Activated naive CD4-positive, alpha-beta T cell treated with Interleukin-2 at 50 U/mL for 16 hours (primary cell): ENCODE measurements around the gene TUBA4B.
"Not testable (repeated sequence)": the region's sequence is repeated elsewhere in the genome, so short reads cannot be mapped to it uniquely, and the experiment has no call there.

Experiments used
- DNase-seq: peaks from one replicate; pipeline ENCODE4 v3.0.0-alpha.2; 2020

Gene TUBA4B

DNA sequence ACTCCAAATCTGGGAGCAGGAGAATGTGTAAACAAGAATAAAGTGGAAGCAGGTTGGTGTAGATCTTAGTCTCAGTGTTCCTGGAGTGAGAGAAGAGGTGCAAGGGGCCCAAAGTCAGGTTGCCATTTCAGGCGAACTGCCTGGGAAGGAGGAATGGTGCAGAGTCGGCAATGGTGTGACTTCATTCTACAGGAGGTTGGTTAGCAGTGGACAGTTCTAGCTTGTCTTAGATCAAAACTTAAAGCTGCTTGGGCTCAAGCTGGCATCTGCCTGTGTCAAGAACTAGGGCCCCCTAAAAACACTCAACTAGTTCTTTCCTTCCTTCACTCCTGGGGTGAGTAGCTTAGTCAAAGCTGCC lies 4.2 kb upstream of the TUBA4B start:
- DNase-seq = no peak

DNA sequence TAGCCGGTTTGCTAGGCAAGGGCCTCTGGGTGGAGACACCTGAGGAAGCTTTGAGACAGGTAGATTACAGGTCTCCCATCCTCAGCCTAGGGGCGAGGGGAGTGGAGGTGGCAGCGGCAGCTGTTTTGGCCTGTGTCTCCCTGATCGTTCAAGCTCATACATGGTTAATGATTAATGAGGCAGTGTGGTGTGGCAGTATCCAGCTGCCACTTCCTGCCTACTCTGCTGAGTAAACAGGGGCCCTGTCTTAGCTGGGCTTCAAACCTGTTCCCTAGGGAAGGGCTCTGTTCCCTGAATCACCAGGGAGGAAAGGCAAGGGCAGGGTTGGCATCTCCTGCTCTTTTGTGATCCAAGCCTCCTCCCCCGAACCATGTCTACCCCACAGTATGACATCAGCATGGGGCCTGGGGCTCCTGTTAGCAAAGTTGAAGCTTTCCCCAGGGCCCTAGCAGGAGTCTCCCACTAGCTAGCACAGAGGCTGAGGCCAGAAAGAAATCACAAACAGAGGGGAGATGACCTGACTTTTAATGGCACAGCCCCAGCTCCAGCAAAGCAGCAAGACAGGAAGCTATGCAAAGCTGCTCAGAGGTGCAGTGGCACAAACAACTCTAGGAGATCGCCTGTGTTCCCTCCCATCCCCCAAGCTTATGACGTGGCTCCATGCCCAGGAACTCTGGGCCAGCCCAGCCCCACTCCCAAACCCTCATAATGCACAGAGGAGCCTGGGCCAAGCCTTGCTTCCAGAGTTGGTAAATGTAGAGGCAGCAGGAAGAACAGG lies 3.7 kb upstream of the TUBA4B start:
- peak; percentile 26 for DNase-seq

DNA sequence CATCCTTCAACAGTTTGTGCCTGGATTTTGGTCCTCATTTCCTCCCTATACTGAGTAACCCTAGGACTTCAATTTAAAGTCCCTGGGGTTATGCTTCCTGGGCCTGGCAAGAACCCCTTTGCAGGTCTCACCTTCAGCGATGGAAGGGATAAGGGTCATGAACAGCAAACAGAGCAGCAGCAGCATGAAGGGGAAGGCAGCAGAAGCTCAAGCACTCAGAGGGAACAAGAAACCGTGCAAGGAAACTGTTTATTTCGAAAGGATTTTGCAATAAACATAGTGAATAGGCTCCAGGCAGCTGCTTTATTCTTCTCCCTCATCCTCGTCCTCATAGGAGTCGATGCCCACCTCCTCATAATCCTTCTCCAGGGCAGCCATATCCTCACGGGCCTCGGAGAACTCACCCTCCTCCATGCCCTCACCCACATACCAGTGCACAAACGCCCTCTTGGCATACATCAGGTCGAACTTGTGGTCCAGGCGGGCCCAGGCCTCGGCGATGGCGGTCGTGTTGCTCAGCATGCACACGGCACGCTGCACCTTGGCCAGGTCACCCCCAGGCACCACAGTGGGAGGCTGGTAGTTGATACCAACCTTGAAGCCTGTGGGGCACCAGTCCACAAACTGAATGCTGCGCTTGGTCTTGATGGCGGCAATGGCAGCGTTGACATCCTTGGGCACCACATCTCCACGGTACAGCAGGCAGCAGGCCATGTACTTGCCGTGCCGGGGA lies 2.8 kb upstream of the TUBA4B start:
- DNase-seq = no peak

DNA sequence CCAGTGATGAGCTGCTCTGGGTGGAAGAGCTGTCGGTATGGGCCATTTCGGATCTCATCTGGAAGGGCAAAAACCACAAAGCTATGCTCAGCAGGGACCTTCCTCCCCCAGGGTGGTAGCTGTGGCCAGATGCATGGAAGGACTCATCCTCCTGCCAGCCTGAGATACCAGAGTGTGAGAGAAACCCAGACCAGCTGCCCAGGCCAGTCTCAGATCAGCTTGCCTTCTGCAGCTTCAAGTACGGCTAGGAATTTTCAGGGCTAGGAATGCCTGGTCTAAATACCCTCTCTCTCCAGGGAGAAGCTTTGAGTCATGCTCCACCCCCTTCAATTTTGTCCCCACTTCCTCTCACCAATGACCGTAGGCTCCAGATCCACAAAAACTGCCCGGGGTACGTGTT lies 1.4 kb upstream of the TUBA4B start:
- DNase-seq = no peak

DNA sequence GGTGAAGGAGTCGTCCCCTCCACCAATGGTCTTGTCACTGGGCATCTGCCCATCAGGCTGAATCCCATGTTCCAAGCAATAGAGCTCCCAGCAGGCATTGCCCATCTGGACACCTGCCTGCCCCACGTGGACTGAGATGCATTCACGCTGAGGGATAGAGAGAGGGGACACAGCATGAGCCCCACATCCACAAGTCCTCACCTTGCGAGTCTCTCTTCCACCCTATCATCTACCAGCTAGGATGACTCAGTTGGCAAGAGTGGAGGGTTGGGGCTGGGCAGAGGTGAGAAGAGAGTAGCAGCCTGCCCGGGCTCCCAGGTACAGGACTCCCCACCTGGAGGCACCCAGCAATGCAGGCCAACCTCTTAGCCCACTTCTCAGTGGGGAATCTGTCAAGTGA lies 959 bp upstream of the TUBA4B start:
- DNase-seq = peak; percentile 36

DNA sequence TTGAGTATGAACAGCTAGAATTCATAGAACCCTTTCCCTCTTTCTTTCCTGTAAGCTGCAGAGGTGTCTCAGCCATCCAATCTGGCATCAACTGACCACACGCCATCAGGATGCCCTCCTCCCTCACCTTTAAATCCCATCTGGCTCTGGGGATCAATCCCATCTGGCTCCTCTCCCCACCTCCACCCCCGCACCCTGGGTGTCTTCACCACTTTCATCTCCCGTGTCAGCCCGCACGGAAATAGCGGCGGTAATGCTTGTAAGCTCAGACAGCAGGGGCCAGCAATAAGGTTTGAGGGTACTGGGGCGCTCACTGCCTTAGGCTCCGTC lies 508 bp upstream of the TUBA4B start:
- DNase-seq = peak; percentile 51

DNA sequence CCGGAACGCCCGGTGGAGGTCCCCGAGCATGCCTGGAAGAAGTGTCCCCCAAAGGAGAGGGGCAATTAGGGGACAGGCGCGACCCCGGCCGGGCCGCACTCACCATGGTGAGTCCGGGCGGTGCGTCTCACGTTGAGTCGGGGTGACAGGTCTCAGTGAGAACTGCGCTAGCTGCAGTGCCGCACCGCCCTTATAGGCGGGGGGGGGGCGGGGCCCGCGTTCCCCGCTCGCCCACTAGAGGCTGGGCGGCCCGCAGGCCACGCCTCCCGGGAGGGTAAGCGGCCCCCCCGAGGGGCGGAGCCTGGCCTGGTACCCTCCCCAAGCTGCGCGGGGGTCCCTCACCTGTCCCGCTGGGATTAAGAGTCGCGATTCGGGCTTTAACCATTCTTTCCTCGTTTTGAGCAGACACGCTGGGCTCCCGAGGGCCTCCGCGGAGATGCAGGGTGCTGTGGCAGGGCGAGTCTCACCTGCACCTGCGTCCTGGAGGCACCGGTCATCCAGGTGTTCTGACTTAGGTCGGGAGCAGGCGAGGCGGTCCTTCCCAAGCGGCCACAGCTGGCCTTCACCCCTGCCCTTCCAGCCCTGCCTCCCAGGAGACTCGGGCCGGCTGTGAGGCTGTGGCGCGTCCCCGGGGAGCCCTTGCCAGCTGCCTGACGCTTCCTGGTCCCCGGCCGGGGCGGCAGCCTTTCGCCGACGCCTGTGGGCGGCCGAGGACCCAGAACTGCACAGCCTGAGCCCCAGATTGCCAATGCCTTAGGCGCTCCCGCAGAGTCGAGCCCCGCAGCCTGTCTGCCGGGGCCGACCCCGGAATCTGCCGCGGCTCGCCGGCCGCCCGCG lies 928 bp downstream of the TUBA4B start, which contains the start of gene TUBA4A:
Gene TUBA4A, minus strand, starts transcription at position 166 of the 837 bp plus-strand sequence. Its CDS starts 60 bp downstream, at position 106.
- peak; percentile 89 for DNase-seq

DNA sequence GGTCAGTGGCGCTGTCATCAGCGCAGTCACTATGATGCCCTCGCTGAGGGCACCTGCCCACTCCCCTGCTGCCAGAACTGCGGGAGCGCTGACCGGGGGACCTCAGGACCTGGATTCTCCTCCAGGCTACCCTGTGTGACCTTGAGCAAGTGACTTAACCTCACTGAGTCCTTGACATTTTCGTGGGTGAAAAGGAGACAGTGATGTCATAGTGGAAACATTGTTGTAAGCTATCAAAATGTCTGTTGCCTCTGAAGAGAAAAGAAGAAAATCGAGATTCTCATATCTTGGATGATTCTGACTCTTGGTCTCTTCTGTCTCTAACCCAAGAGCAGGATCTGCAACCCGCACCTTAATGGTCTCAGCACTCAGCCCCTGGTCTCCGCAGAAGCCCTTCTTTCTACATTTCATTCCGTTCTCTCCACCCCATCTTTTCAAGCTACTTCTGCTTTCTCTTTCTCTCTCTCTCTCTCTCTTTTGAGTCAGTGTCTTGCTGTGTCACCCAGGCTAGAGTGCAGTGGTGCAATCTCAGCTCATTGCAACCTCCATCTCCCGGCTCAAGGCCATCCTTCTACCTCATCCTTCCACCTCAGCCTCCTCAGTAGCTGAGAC lies 1.7 kb downstream of the TUBA4B start:
- DNase-seq = peak; percentile 45

DNA sequence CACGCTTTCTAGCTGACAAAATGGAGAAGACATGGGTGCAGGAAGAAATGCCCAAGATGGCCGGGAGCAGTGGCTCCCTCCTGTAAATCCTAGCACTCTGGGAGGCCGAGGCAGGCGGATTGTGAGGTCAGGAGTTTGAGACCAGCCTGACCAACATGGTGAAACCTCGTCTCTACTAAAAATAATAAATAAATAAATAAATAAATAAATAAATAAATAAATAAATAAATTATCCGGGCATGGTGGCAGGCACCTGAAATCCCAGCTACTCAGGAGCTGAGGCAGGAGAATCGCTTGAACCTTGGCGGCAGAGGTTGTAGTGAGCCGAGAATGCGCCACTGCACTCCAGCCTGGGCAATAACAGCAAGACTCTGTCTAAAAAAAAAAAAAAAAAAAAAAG lies 5.9 kb downstream of the TUBA4B start:
- DNase-seq = not testable (repeated sequence)

DNA sequence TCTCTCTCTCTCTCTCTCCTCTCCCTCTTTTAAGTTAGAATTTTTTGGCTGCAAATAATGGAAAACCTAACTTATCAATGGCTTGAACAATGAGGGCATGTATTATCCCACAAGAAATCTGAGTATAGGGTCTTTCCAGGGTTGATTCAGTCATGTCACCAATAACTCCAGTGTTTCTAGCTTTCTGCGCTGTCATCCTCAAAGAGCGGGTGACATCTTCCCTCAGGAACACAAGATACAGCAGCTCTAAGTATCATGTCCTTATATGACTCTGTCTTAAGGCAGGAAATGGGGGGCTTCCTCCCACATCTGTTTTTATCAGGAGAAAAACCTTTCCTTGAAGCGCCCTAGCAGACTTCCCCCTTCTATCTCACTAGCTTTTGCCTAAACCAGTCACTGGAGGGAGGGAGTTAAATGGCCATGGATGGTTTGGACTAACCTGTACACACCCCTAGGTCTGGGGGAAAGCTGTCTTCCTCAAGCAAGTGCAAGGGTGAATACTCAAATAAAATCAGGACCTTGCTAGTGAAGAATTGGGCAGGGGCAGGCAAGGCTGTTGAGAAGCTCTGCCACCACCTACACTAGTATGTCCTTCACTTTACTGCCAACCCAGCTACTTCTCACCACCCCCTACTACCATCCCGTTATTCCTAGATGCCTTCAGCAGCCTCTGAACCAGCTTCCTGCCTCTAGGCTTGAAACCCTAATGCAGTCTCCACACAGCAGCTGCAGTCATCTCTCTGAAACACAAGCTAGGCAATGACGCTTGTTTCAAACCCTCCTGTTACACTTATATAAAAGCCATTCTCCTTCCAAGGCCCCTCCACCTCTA lies 8.2 kb downstream of the TUBA4B start:
- no peak for DNase-seq

DNA sequence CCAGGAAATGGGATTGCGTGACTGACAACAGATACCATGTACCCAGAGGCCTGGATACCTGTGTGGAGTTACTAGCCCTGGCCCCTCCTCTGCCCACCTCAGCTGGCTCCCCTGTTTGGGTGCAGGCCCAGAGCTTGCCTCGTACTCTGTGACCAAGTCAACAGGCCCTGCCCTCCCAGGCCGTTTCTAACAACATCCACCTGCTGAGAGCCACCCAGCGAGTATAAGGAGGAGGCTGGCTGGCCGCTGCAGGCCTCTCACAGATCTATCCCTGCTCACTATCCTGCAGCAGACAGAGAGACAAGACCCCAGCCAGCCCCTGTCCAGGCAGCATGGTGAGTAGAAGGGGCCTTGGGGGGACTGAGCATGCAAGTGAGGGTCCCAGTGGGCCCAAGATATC lies 13.2 kb downstream of the TUBA4B start:
- DNase-seq = no peak

DNA sequence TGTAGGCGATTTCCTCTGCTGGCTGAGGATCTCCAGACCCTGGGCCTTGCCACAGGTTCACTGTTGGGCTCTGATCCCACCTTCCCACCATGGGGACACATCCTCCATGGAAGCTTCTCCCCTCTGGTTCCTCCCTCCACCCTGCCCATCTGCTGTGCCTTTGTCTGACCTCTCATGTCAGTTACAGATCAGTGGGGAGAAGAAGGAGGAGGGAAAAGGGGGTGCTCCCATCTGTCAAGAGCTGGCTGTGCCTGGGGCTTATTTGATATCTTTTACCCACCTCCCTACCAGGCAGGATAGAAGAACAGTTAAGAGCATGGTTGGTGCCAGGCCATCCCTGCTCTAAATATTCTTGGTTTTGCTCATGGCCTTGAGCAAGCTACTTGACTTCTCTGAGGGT lies 13.8 kb downstream of the TUBA4B start:
- no peak for DNase-seq

DNA sequence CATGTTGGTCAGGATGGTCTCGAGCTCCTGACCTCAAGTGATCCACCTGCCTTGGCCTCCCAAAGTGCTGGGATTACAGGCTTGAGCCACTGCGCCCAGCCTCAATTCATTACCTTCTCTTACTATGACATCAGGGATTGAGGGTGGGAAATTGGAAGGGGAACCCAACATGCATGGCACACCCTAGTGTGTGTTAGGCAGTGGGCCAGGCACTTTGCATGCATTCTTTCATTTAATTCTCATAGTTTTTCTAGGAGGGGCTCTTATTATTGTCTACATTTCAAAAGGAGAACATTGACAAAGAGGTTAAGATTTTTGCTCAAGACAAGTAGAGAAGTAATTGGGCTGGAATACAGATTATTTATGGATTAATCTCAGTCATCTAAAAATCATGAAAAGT lies 15.3 kb downstream of the TUBA4B start:
- DNase-seq = no peak

DNA sequence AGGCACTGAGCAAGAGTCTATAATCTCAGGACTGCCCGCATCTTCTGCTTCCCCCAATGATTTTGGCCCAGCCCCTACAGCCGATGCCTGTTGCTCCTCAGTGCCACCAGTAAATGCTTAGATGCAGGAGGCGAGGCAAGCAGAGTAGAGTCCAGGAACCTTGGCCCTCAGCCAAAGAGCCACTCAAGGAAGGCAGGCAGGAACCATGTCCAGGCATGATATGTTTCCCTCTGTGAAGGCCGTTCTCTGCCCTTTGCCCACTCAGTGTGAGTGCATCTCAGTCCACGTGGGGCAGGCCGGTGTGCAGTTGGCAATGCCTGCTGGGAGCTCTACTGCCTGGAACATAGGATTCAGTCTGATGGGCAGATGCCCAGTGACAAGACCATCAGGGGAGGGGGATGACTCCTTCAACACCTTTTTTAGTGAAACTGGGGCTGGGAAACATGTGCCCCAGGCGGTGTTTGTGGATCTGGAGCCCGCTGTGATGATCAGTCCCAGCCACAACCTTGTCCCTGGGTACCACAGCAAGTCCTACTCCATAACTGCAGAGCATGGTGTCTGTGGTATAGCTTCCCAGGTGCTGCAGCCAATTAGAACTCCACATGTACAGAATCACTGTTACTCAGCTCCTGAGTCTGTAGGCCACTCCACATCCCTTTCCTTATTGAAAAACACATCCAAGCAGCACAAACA lies 16.5 kb downstream of the TUBA4B start:
- DNase-seq = no peak

DNA sequence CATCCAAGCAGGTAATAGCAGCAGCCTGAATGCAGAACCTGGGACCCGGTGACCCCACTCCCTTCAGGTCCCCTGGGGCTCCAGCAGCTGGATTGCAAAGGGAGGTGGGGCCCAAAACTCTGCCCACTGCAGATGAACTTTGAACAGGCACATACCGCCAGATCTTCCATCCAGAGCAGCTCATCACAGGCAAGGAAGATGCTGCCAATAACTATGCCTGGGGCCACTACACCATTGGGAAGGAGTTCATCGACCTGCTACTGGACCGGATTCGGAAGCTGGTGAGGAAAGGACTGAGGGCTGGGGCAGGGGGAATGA lies 17.0 kb downstream of the TUBA4B start:
- no peak for DNase-seq

DNA sequence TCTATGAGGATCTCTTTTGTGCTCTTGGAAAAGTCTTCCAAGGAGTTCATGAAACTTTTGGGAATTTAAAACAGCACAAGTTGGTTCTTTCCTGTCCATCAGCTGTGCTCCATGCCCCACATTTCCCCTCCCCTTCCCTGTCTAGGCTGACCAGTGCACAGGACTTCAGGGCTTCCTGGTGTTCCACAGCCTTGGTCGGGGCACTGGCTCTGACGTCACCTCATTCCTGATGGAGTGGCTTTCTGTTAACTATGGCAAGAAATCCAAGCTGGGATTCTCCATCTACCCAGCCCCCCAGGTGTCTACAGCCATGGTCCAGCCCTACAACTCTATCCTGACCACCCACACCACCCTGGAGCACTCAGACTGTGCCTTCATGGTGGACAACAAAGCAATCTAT lies 18.0 kb downstream of the TUBA4B start:
- DNase-seq = no peak

DNA sequence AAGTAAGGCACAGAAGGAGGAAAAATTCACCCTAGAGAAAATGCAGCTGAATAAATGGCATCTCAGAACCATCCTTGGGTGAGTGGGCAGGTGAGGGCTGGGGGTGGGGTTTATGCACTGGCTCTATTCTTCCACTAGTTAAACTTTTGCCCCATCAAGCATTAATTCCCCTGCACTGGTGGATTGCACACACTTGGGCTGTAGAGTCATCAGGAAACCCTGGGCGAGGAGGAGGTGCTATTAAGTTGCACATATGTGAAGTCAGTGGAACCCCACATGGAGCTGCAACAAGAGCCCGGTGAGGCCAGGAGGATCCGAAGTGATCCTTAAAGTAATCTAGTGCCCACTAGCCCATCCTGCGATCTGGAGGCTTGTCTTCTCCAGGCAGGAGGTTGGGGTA lies 19.3 kb downstream of the TUBA4B start:
- DNase-seq = no peak

DNA sequence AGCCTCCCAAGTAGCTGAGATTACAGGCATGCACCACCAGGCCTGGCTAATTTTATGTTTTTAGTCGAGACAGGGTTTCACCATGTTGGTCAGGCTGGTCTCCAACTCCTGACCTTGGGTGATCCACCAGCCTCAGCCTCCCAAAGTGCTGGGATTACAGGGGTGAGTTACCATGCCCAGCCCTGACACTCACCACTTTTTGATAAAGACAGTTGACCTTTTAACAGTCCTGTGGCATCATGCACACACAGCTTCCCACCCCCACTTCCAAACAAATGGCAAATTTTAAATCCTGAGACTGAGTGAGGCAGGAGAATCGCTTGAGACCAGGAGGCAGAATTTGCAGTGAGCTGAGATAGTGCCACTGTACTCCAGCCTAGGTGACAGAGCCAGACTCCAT lies 20.0 kb downstream of the TUBA4B start:
- no peak for DNase-seq

DNA sequence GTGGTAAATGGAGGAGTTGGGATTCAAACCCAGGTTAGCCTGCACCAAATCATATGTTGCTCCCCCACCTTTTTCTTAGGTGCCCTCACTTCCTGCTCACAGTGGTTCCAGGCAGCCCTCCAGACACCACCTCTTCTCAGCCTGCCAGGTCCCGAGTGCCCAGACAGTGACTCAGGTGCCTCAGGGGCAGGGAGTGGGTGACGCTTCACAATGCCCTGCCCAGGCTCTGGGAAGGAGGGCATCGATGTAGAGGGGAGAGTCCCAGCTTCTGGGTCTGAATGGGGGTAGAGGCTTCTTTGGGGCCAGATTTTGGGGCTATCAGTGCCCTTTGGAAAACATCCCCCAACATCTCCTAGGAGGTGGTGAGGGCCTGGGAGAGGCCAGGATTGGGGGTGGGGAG lies 20.9 kb downstream of the TUBA4B start:
- DNase-seq = no peak

DNA sequence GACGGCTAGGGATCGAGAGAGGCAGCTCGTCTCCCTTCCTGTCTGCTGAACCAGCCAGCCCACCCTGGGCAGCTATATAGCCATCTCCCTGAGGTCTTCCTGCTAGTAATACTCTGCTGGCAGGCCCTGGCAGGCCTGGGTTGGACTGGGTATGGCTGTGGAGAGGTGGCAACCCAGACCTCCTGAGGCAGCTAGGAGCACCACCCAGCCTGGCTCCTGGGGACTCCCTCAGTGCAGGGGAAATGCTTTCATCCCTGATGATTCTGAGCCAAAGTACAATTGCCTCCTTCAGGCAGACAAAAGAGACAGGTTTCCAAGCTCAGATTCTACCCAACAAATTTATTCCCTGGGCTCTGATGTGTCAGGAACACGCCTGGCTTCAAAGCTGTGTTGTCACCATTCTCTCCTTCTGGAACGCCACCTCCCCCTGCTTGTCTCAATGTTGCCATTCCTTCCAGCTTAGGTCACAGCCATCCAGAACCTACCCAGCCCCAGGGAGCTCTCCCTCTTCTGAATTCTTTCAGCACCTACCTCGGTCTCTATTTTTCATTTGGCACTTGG lies 21.4 kb downstream of the TUBA4B start:
- no peak for DNase-seq
